GM18867 (cell line): ENCODE data around the gene ZNF804A.

ENCODE experiments used
- ATAC-seq: cut with Tn5 transposase; IDR thresholded peaks from one replicate; pipeline ENCODE4 v1.9.1; 2021; ENCODE audit warnings: mild to moderate bottlenecking, moderate library complexity; ENCODE audit not compliant: unreplicated experiment

Gene ZNF804A

GRCh38 chr2:184598316-184599053 is at the start of gene ZNF804A:
Gene ZNF804A (plus strand): TSS chr2:184598529. CDS start chr2:184598960, 431 bp downstream.
- peak; percentile 87 for ATAC-seq

- ATAC-seq: no peak
Measured at GRCh38 chr2:184549153-184549552, 49.2 kb upstream of the ZNF804A start.

DNA sequence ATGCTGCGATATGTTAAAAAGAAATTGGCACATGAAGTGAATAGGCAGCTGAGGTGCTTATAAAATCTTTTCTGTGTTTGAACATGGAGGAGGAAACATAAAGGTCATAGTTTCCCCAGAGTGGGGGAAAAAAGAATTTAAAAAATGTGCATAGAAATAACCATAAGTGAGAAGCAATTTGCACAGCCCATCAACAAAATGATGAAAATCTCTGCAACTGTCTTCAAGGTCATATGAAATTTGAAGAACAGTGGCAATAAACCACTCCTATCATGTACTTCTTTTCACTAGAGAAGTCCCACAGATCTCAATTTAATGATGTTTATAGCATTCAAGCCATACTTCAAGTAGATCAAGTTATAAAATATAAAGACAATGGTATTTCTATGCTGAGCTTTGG is 46.7 kb upstream of the ZNF804A start:
- no peak for ATAC-seq

- no peak for ATAC-seq
Measured at GRCh38 chr2:184554736-184555135, 43.6 kb upstream of the ZNF804A start.

DNA sequence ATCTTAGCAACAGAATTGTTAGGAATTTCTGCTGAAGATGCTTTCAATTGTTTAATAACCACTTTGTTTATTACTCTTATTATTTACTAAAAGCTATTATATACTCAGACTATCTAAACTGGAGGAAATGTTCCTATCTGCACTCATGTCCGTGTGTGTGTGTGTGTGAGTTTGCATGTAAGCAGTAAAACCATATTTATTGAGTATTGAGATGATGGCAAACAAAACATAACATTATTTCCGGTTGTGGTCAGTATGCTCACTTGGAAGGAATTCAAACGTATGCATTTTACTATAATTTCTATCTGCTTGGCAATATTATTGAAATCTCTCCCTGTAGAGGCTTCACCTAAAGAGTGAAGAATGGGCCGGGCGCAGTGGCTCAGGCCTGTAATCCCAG is 43.0 kb upstream of the ZNF804A start:
- ATAC-seq: no peak

GRCh38 chr2:184556639-184557038 is 41.7 kb upstream of the ZNF804A start:
- ATAC-seq: no peak

DNA sequence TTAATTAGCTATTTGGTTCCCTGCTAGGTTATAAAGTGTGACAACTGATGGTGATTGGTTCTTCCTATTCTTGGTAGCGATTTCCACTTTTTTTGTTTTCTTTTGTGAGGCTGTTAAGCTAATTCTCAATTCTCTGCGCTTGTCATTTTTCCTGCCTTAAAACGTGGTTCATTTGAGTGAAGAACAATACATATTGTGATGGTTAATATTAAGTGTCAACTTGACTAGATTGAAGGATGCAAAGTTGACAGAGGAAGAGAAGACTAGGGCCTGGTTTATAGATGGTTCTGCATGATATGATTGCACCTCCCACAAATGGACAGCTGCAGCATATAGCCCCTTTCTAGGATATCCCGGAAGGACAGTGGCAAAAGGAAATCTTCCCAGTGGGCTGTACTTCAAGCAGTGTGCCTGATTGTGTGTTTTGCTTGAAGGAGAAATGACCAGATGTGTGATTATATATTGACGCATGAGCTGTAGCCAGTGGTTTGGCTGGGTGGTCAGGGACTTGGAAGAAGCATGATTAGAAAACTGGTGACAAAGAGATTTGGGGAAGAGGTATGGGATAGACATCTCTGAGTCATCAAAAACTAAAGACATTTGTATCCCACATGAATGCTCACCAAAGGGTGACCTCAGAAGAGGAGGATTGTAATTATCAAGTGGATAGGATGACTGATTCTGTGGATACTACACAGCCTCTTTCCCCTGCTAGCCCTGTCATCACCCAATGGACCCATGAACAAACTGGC is 39.4 kb upstream of the ZNF804A start:
- no peak for ATAC-seq

DNA sequence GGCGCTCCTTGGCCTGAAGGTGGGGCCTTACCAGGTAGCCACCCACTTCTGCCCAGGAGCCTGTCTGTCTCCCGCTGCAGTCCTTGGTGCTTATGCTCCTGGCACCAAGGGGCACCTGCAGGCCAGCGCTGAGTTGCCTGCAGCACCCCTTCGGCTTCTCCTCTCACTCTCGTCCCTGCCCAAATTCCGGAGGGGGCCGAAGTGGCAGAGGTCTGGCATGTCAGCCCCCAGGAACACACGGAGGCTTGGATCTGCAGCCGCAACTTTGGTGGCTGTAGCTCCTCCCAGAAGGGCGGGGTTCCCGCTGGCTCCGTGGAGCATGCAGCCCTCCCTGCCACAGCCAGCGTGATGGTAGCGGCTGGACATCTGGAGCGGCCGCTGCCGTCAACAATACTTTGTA is 37.7 kb upstream of the ZNF804A start:
- no peak for ATAC-seq

DNA sequence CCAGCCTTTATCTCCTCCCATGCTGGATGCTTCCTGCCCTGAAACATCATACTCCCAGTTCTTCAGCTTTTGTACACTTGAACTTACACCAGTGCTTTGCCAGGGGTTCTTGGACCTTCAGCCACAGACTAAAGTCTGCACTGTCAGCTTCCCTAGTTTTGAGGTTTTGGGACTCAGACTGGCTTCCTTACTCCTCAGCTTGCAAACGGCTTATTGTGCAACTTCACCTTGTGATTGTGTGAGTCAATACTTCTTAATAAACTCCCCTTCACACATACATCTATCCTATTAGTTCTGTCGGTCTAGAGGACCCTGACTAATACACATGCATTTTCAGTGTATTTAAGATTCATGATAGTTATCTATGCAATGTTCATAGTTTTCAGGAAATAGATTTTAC is 35.8 kb upstream of the ZNF804A start:
- ATAC-seq: no peak

DNA sequence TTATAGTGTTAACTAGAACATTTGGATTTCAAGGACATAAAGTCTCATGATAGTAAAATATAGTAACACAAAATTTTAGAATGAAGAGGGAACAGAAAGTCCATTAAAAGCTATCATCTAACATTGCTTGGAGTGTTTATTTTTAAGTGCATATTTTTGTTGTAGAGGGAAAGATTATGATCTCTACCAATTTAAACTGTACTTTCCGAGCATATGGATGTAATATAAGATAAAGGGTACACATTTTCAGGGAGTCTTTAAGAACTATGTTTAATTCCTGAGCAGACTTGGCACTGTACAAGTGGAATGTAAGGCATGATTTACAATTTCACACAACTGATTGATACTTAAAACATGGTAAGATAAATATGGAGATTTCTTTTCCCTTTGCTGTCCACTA is 34.2 kb upstream of the ZNF804A start:
- no peak for ATAC-seq

- no peak for ATAC-seq
Measured at GRCh38 chr2:184566716-184567115, 31.6 kb upstream of the ZNF804A start.

- ATAC-seq: no peak
Measured at GRCh38 chr2:184577056-184577455, 21.3 kb upstream of the ZNF804A start.

DNA sequence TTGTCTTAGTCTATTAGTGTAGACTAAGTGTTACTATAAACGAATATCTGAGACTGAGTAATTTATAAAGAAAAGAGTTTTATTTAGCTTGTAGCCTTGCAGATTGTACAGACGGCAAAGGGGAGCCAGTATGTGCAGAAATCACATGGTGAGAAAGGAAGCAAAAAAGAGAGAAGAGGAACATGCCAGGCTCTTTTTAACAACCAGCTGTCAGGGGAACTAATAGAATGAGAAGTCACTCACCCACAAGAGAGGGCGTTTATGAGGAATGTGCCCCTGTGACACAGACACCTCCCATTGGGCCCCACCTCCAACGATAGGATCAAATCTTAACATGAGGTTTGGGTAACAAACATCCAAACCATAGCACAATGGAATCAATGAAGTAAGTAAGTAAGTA is 20.6 kb upstream of the ZNF804A start:
- ATAC-seq: no peak

DNA sequence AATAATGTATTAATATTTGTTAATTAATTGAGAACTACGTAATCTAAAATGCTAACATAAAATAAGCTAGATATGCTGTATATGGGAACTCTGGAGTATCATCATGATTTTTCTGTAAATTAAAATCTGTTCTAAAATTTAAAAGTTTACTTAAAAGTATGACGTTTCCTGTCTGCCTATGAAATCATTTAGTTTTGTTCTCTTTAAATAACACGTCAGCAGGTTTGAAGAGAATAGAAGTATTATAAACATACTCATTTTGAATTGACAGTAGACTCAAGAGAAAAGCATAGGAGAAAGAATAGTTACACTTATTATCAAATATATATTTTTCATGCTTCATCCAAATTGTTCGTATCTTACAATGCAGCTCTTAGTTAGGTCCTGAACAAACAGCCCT is 19.1 kb upstream of the ZNF804A start:
- ATAC-seq: no peak

DNA sequence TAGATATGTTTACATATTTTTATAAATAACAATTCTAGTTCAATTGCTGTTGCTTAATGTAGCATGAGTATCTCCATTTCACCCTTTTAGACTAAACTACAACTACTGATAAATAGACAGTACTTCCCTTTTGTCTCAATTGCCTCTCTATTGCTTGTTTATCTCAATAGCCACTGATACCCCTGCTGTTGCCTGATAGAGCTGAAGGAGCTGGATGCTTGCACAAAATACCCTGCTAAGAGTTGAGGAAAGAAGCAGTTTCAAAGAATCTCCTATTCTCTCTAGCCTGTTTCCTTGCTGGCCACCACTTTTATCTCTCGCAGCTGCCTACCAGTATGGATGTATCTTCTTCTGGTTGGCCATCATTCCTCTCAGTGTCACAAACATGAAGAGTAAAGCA is 16.9 kb upstream of the ZNF804A start:
- ATAC-seq: no peak

- ATAC-seq: no peak
Measured at GRCh38 chr2:184589261-184589660, 9.1 kb upstream of the ZNF804A start.

- ATAC-seq: peak; percentile 28
Measured at GRCh38 chr2:184596819-184597411, 1.4 kb upstream of the ZNF804A start.

DNA sequence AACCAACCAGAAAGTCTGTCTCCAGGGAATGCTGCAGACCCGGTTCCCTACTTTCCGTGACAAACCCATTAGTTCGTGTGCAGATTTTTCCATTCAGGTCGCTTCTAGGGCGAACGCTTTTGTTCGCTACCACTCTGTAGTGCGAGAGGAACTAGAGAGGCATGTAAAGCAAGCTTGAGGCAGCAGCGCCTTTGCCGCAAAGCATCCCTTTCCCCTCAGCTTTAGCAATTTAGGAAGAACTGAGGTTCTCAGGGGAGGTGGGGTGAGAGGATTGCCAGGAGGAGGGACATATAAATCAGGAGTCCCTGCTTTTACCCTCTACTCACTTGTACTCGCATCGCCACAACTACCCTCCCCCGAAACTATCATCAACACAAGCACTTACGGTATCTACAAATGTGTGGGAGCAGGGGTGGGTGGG is 748 bp upstream of the ZNF804A start:
- ATAC-seq: peak; percentile 25

DNA sequence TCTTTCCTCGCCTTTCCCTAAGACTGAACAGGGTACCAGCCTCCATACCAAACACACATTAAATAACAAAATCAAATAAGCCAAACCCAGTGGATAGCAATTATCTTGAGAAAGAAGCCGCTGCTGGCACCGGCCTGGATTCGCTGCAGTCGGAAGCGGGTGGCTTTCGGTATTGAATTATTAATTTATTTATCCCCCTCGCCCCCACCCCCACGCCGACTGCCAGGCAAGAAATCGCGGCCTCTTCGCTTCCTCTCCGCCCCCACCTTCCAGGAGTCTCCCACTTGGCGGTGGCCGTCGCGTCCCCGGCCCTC is 370 bp upstream of the ZNF804A start:
- ATAC-seq: no peak

DNA sequence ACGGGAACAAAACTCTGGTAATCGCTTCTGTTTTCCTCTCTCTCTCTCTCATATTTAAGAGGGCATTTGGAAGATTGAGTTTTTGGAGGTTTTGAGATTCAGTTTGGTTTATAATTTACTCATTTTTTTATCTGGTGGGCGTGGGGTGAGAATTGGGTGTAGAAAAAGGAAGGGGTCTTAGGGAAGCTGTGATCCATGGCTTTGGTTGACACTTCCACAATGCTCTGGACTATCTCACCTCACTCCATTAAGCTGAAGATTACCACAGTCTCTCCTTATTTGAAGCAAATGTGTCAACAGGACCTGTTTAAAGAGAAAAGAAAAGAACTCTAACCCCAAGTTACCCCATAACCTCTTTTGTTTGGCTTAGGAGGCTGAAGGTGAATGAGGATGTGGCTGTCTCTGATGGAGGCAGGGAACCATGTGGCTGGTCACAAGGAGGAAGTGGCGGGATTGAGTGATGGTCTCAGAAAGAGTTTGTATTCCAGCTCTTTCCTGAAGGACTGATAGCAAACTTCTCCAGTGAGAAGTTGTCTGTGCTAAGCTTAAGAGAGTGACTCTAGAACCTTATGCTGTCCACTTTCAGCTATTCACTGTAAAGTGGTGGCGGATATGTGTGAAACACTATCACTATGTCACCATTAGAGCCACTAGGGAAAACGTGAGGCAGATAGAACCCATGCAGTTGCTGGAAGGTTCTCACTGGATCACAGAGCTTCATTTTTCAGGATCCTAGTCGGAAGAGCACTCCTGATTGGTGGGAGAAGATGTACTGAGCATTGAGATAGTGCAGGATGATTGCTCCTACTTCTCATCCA is 934 bp downstream of the ZNF804A start:
- peak; percentile 21 for ATAC-seq

DNA sequence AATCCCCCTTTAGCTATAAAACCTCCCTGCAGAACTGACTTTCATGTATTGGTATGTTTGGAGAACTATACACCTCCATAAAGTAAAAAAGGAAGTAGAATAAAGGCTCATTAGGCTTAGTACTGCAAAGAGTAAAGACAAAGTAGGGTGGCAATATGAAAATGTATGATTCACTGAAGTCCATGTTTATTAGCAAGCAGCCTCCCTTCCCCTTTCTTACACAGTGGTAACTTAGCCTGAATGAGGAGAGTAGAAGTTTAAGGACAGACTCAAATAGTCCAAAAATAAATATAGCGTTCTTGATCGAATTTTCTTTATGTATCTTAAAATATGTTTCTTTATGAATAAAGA is 1.5 kb downstream of the ZNF804A start:
- no peak for ATAC-seq
